ENCODE results near the gene PMF1.

- TF ChIP-seq CTCF (IDR thresholded peaks at IDR 0.05) = no peak
- no peak for TF ChIP-seq POLR2AphosphoS5 (IDR thresholded peaks at IDR 0.05)
These were observed 9.5 kb upstream of the PMF1 start for GRCh38 chr1:156203331-156203730.

Data from prostate gland (tissue), 2 donors.